HG03066 (cell line): Measurements from ENCODE around the gene TTC16.
"Not testable (repeated sequence)": the region's sequence is repeated elsewhere in the genome, so short reads cannot be mapped to it uniquely, and the experiment has no call there.

Experiments
- ATAC-seq: cut with Tn5 transposase; IDR thresholded peaks from one replicate; pipeline ENCODE4 v1.9.1; 2021; ENCODE audit warnings: low read depth; ENCODE audit not compliant: unreplicated experiment

TTC16 gene

DNA sequence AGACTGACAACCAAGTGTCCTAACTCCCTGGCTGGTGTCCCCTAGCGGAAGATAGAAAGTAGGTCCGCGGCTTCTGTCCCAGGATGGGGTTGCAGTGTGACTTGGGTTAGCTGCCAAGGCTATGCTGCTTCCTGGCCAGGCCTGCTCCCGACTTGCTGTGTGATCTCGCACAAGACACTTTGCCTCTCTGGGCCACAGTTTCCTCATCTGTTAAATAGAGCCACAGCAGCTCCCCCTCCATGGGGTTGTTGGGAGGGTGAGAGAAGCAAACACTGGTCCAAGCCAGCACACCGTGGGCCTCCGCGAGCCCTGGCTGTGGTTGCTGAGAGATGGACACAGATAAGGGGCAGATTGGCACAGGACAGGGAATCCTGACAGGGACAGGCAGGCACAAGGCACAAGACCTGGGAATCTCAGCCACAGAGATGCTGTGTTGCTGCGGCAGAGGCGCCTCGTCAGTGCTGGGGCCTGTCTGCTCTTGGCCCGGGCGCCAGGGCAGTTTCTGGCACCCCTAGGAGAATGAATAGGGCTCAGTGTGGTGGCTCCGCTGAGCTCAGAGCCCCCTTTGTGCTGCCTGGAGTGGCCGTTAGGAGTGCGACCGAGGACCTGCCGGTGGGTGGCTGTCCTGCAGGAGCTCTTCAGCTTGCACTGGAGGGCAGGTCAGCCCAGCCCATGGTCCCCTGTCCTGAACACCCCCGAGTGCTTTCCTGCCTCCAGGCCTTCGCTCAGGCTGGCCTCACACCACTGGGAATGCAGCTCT, 64.4 kb downstream of the TTC16 start:
- no peak for ATAC-seq

DNA sequence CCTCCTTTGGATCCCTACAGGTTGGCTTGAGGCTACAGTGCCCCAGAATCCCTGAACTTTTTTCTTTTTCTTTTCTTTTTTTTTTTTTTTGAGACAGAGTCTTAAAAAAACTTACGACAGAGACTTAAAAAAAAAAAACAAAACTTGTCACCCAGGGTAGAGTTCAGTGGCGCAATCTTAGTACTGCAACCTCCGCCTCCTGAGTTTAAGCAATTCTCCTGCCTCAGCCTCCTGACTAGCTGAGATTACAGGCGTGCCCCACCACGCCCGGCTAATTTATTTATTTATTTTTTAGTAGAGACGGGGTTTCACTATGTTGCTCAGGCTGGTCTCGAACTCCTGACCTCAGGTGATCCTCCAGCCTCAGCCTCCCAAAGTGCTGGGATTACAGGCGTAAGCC, 65.0 kb downstream of the TTC16 start:
- ATAC-seq = not testable (repeated sequence)
